ENCODE results near the gene RGPD8.

RGPD8 gene

DNA sequence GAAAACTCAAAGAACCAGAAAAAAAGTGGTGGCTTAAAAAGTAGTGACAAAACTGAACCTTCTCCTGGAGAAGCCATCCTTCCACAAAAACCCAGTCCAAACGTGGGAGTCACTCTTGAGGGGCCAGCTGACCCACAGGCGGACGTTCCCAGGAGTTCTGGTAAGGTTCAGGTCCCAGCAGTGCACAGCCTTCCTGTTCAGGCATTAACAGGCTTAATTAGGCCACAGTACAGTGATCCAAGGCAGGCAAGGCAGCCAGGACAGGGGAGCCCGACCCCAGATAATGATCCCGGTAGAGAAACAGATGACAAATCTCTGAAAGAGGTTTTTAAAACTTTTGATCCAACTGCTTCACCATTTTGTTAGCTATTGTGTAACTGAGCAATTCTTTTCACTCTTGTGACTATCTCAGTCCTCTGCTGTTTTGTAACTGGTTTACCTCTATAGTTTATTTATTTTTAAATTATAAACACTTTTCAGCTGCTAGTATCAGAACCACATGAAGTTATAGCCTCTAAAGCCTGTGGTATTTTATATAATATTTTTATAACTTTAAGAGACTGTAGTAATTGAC lies 101.2 kb downstream of the RGPD8 start:
- H3K4me3 ChIP-seq (replicated peaks; ENCODE audit: low read depth, low read length): no peak overlapping the region
- TF ChIP-seq, protein P1, sequence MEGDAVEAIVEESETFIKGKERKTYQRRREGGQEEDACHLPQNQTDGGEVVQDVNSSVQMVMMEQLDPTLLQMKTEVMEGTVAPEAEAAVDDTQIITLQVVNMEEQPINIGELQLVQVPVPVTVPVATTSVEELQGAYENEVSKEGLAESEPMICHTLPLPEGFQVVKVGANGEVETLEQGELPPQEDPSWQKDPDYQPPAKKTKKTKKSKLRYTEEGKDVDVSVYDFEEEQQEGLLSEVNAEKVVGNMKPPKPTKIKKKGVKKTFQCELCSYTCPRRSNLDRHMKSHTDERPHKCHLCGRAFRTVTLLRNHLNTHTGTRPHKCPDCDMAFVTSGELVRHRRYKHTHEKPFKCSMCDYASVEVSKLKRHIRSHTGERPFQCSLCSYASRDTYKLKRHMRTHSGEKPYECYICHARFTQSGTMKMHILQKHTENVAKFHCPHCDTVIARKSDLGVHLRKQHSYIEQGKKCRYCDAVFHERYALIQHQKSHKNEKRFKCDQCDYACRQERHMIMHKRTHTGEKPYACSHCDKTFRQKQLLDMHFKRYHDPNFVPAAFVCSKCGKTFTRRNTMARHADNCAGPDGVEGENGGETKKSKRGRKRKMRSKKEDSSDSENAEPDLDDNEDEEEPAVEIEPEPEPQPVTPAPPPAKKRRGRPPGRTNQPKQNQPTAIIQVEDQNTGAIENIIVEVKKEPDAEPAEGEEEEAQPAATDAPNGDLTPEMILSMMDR (IDR thresholded peaks at IDR 0.05; ENCODE audit: low read length, missing control alignments): no peak
- no peak for DNase-seq (ENCODE audit: low read depth)

DNA sequence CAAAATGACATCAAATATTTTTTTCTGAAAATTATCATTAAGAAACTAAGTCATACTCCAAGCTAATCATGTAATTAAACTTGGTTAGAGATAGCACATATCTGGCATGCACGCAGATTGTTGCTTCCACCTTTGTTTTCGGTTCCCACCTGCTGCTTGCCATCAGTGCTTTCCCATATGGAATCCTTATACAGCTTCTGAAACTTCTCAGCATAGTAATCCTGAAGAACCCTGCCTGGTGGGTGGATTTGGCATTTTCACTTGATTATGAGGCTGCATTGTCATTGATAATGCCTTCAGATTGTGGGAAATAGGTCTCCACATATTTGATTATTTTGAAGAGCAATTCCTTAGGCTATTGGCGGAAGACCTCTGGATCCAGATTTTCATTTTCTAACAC lies 110.5 kb downstream of the RGPD8 start:
- DNase-seq (ENCODE audit: low read depth): no peak
- H3K4me3 ChIP-seq (replicated peaks; ENCODE audit: low read depth, low read length): no peak overlapping the region
- TF ChIP-seq, protein P1 (IDR thresholded peaks at IDR 0.05; ENCODE audit: low read length, missing control alignments): no peak

DNA sequence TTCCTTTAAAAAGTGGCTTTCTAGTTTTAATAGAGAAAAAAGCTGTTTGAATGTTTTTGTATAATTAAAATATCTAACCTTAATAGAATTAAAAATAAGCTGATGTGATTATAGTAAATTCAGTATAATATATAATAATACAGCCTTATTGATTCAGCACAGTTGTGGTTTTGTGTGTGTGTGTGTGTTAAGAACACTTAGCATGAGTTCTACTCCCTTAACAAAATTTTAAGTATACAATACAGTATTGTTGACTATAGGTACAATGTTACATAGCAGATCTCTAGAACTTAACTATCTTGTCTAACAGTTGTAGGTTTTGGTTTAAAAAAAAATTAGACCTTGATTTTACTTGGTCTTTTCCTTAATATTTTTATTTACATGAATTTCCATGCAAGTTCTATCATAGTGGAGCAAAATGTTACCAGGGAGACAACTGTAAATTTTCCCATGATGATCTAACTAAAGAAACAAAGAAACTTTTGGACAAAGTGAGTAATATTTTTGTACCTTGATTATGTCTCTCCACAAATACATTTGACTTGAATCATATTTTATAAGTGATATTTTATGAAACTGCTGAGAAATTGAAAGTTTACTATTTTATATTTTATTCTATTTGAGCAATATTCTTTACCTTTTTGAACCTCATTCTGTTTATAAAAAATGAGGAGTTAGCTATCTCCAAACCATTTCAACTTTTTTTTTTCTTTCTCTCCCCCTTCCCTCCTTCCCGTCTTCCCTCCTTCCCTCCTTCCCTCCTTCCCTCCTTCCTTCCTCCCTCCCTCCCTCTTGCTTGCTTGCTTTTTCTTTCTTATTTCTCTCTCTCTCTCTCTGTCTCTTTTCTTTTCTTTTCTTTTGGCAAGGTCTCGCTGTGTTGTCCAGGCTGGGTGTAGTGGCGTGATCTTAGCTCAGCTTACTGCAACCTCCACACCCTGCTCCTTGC lies 111.8 kb downstream of the RGPD8 start:
- DNase-seq (ENCODE audit: low read depth): peak; percentile 51
- no peak overlapping the region for H3K4me3 ChIP-seq (replicated peaks; ENCODE audit: low read depth, low read length)
- TF ChIP-seq, protein P1 (IDR thresholded peaks at IDR 0.05; ENCODE audit: low read length, missing control alignments): no peak
